KMS-11 (cell line): ENCODE data around the gene MAP4K4.

Experiments
- H2AFZ ChIP-seq: fragments of 200-600 bp; sonication (generic); 2 replicates; pipeline ENCODE4 v1.6.1; 2016; ENCODE audit warnings: antibody characterized with exemption, mixed run types, low read depth
- H3K27ac ChIP-seq: fragments of 200-600 bp; sonication (generic); 2 replicates; pipeline ENCODE4 v1.6.1; 2016; ENCODE audit warnings: mild to moderate bottlenecking, mixed run types
- H3K27me3 ChIP-seq: fragments of 200-600 bp; sonication (generic); 2 replicates; pipeline ENCODE4 v1.6.1; 2017; ENCODE audit warnings: mild to moderate bottlenecking, low read depth, mixed run types, moderate library complexity; ENCODE audit not compliant: insufficient read depth
- H3K36me3 ChIP-seq: fragments of 200-600 bp; sonication (generic); 2 replicates; pipeline ENCODE4 v1.6.1; 2017; ENCODE audit warnings: mild to moderate bottlenecking, mixed run types; ENCODE audit not compliant: insufficient read depth
- H3K4me1 ChIP-seq: fragments of 200-600 bp; sonication (generic); 2 replicates; pipeline ENCODE4 v1.6.1; 2016; ENCODE audit warnings: mild to moderate bottlenecking, low read depth, mixed run types; ENCODE audit not compliant: poor library complexity, severe bottlenecking
- H3K4me2 ChIP-seq: fragments of 200-600 bp; sonication (generic); 2 replicates; pipeline ENCODE4 v1.7.0; 2016; ENCODE audit warnings: mild to moderate bottlenecking, mixed run types
- H3K4me3 ChIP-seq: fragments of 200-600 bp; sonication (generic); IDR thresholded peaks from 2 replicates; pipeline ENCODE4 v1.6.1; 2017; ENCODE audit warnings: low read depth, low read length, mixed read lengths; ENCODE audit not compliant: insufficient read depth
- H3K79me2 ChIP-seq: fragments of 200-600 bp; sonication (generic); 2 replicates; pipeline ENCODE4 v1.6.1; 2016; ENCODE audit warnings: low read depth, mixed run types; ENCODE audit not compliant: insufficient read depth
- H3K9ac ChIP-seq: fragments of 200-600 bp; sonication (generic); 2 replicates; pipeline ENCODE4 v1.6.1; 2016; ENCODE audit warnings: mild to moderate bottlenecking, mixed run types
- H4K20me1 ChIP-seq: fragments of 200-600 bp; sonication (generic); 2 replicates; pipeline ENCODE4 v1.6.1; 2016; ENCODE audit warnings: mild to moderate bottlenecking, mixed run types; ENCODE audit not compliant: insufficient read depth
- CTCF ChIP-seq: fragments of 200-600 bp; sonication (generic); conservative IDR thresholded peaks from 2 replicates; pipeline ENCODE4 v1.6.1; 2017; ENCODE audit warnings: low read depth, mild to moderate bottlenecking, antibody characterized with exemption, low read length, moderate library complexity, mixed read lengths

Gene MAP4K4

GRCh38 chr2:101752716-101753616 is 55.5 kb downstream of the MAP4K4 start:
- H3K4me2 ChIP-seq = peak overlapping the region; percentile 17; the same call in 1 of the 2 replicates

GRCh38 chr2:101753720-101754490 is 56.4 kb downstream of the MAP4K4 start:
- H3K36me3 ChIP-seq = no peaks in the 10 kb centered on the region
- no peaks in the 10 kb centered on the region for H3K27me3 ChIP-seq
- no peak overlapping the region for H2AFZ ChIP-seq
- TF ChIP-seq CTCF = no peak
- no peak overlapping the region for H3K27ac ChIP-seq
- no peak overlapping the region for H3K4me3 ChIP-seq
- peaks cover 9% of the 10 kb centered on the region; the same call in 1 of the 2 replicates for H4K20me1 ChIP-seq
- H3K9ac ChIP-seq = no peak overlapping the region
- H3K4me1 ChIP-seq = peaks cover 76% of the 10 kb centered on the region
- peaks cover 13% of the 10 kb centered on the region; the same call in 1 of the 2 replicates for H3K79me2 ChIP-seq
- H3K4me2 ChIP-seq = peak overlapping the region; percentile 17; the same call in 1 of the 2 replicates

More at GRCh38 chr2:101752716-101753616, 55.5 kb downstream of the MAP4K4 start:
- Histone ChIP-seq H3K79me2 (peaks cover 10% of the 10 kb centered on the region; the same call in 1 of the 2 replicates), H3K36me3 (no peaks in the 10 kb centered on the region), H3K4me1 (peaks cover 68% of the 10 kb centered on the region), H2AFZ (no peak overlapping the region), H3K27ac (no peak overlapping the region), H3K9ac (no peak overlapping the region), H3K4me3 (no peak overlapping the region), H3K27me3 (no peaks in the 10 kb centered on the region), H4K20me1 (0 out of 2 replicates have a peak, but pooled peaks cover 5% of the 10 kb centered on the region)
- TF ChIP-seq CTCF = no peak

- Histone ChIP-seq H2AFZ (no peak overlapping the region), H3K4me2 (peak overlapping the region; percentile 66; the same call in 1 of the 2 replicates), H3K27ac (no peak overlapping the region), H3K4me3 (no peak overlapping the region), H3K27me3 (no peaks in the 10 kb centered on the region), H3K36me3 (no peaks in the 10 kb centered on the region), H3K4me1 (peaks cover 76% of the 10 kb centered on the region), H3K79me2 (peaks cover 13% of the 10 kb centered on the region; the same call in 1 of the 2 replicates), H3K9ac (no peak overlapping the region), H4K20me1 (peaks cover 9% of the 10 kb centered on the region; the same call in 1 of the 2 replicates)
- TF ChIP-seq CTCF = no peak
Measured at GRCh38 chr2:101754618-101755017, 57.1 kb downstream of the MAP4K4 start.

GRCh38 chr2:101756266-101756665 is 58.8 kb downstream of the MAP4K4 start:
- no peak overlapping the region for H3K9ac ChIP-seq
- no peak for TF ChIP-seq CTCF
- no peak overlapping the region for H3K4me2 ChIP-seq
- no peak overlapping the region for H2AFZ ChIP-seq
- no peak overlapping the region for H3K4me3 ChIP-seq
- no peaks in the 10 kb centered on the region for H3K27me3 ChIP-seq
- no peaks in the 10 kb centered on the region for H3K36me3 ChIP-seq
- peaks cover 13% of the 10 kb centered on the region; the same call in 1 of the 2 replicates for H3K79me2 ChIP-seq
- H4K20me1 ChIP-seq = peaks cover 9% of the 10 kb centered on the region; the same call in 1 of the 2 replicates
- H3K27ac ChIP-seq = no peak overlapping the region
- peaks cover 70% of the 10 kb centered on the region for H3K4me1 ChIP-seq
